Astrocyte of the hippocampus (primary cell): ENCODE results near the gene RABL2A.
"Not testable (repeated sequence)": the region's sequence is repeated elsewhere in the genome, so short reads cannot be mapped to it uniquely, and the experiment has no call there.

Experiments
- DNase-seq: peaks from one replicate; pipeline ENCODE4 v3.0.0; 2011; ENCODE audit warnings: low read depth, low spot score

RABL2A gene

DNA sequence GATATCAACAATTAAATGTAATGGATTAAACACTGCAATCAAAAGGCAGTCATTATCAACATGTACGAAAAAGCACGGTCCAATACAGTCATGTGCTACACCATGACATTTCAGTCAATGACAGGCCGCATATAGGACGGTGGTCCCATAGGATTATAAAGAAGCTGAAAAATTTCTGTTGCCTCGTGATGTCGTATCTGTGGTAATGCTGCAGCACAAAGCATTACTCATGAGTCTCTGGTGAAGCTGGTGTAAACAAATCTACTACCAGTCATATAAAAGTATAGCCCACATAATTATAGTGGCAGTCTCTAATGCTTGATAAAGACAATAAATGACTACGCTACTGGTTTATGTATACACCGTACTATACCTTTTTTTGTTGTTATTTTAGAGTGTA, 58.4 kb downstream of the RABL2A start:
- no peak for DNase-seq

- DNase-seq = no peak
These were observed 59.5 kb downstream of the RABL2A start for GRCh38 chr2:113686537-113686936.

DNA sequence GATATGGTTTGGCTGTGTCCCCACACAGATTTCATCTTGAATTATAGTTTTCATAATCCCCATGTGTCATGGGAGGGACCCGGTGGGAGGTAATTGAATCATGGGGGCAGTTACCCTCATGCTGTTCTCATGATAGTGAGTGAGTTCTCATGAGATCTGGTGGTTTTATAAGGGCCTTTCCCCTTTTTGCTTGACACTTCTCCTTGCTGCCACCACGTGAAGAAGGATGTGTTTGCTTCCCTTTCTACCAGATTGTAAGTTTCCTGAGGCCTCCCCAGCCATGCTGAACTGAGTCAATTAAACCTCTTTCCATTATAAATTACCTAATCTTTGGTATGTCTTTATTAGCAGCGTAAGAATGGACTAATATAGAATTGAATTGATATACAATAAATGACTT, 63.8 kb downstream of the RABL2A start:
- not testable (repeated sequence) for DNase-seq
